H9 (cell line): ENCODE results near the gene DYNC1H1. TPM values are rescaled to one million over a fixed set of nuclear protein-coding genes. Genes with fewer than 3 reads are reported as not detected.

Source experiments
- DNase-seq: peaks from one replicate; pipeline ENCODE4 v3.0.0-alpha.2; 2017
- H2AFZ ChIP-seq: one replicate; pipeline ENCODE4 v1.6.1; 2013; ENCODE audit warnings: mild to moderate bottlenecking, low read length, control low read depth, moderate library complexity
- H2AK5ac ChIP-seq: 2 replicates; pipeline ENCODE4 v1.6.1; 2013; ENCODE audit warnings: low read length, control low read depth, mixed read lengths; ENCODE audit not compliant: insufficient read length
- H2BK120ac ChIP-seq: one replicate; pipeline ENCODE4 v1.6.1; 2013; ENCODE audit warnings: low read depth, mild to moderate bottlenecking, low read length, control low read depth, inconsistent platforms; ENCODE audit not compliant: poor library complexity, severe bottlenecking
- H2BK12ac ChIP-seq: 2 replicates; pipeline ENCODE4 v1.6.1; 2013; ENCODE audit warnings: low read length, control low read depth, mixed read lengths, low read depth; ENCODE audit not compliant: insufficient read length
- H2BK15ac ChIP-seq: 2 replicates; pipeline ENCODE4 v1.6.1; 2013; ENCODE audit warnings: low read depth, low read length, control low read depth
- H2BK20ac ChIP-seq: one replicate; pipeline ENCODE4 v1.6.1; 2013; ENCODE audit warnings: low read depth, mild to moderate bottlenecking, low read length, control low read depth, inconsistent platforms; ENCODE audit not compliant: poor library complexity, severe bottlenecking
- H2BK5ac ChIP-seq: 2 replicates; pipeline ENCODE4 v1.6.1; 2013; ENCODE audit warnings: low read length, control low read depth, mixed read lengths; ENCODE audit not compliant: insufficient read length
- H3K14ac ChIP-seq: 2 replicates; pipeline ENCODE4 v1.6.1; 2013; ENCODE audit warnings: low read length, control low read depth; ENCODE audit not compliant: insufficient read depth
- H3K18ac ChIP-seq: 2 replicates; pipeline ENCODE4 v1.6.1; 2013; ENCODE audit warnings: low read depth, mild to moderate bottlenecking, mixed read lengths, low read length, control low read depth; ENCODE audit not compliant: insufficient read length
- H3K23ac ChIP-seq: 2 replicates; pipeline ENCODE4 v1.6.1; 2013; ENCODE audit warnings: low read length, control low read depth, mixed read lengths, low read depth; ENCODE audit not compliant: insufficient read length
- H3K23me2 ChIP-seq: 2 replicates; pipeline ENCODE4 v1.6.1; 2013; ENCODE audit warnings: low read depth, mild to moderate bottlenecking, mixed read lengths, low read length, control low read depth; ENCODE audit not compliant: insufficient read length, poor library complexity, severe bottlenecking
- H3K27ac ChIP-seq: 2 replicates; pipeline ENCODE4 v1.5.1; 2013; ENCODE audit warnings: low read length, control low read depth, mixed read lengths, low read depth; ENCODE audit not compliant: insufficient read length
- H3K27me3 ChIP-seq: 2 replicates; pipeline ENCODE4 v1.6.1; 2013; ENCODE audit warnings: low read length, control low read depth, inconsistent platforms; ENCODE audit not compliant: insufficient read depth
- H3K4ac ChIP-seq: 2 replicates; pipeline ENCODE4 v1.6.1; 2013; ENCODE audit warnings: low read depth, mild to moderate bottlenecking, control low read depth, inconsistent platforms, low read length, moderate library complexity
- H3K4me1 ChIP-seq: 2 replicates; pipeline ENCODE4 v1.6.1; 2013; ENCODE audit warnings: low read length, control low read depth, inconsistent platforms; ENCODE audit not compliant: insufficient read depth
- H3K4me2 ChIP-seq: 2 replicates; pipeline ENCODE4 v1.6.1; 2013; ENCODE audit warnings: low read length, control low read depth, mixed read lengths; ENCODE audit not compliant: insufficient read length, insufficient read depth
- H3K56ac ChIP-seq: 2 replicates; pipeline ENCODE4 v1.6.1; 2013; ENCODE audit warnings: low read depth, mild to moderate bottlenecking, mixed read lengths, low read length, control low read depth; ENCODE audit not compliant: insufficient read length
- H3K79me1 ChIP-seq: 2 replicates; pipeline ENCODE4 v1.6.1; 2013; ENCODE audit warnings: low read depth, mild to moderate bottlenecking, moderate library complexity, low read length, control low read depth, inconsistent platforms; ENCODE audit not compliant: insufficient read depth, poor library complexity, severe bottlenecking
- H3K79me2 ChIP-seq: 2 replicates; pipeline ENCODE4 v1.6.1; 2013; ENCODE audit warnings: low read length, control low read depth, inconsistent platforms; ENCODE audit not compliant: insufficient read depth
- H3K9ac ChIP-seq: 2 replicates; pipeline ENCODE4 v1.6.1; 2013; ENCODE audit warnings: low read length, control low read depth, mixed read lengths; ENCODE audit not compliant: insufficient read length; ENCODE audit errors: extremely low read depth
- H3K9me3 ChIP-seq: one replicate; pipeline ENCODE4 v1.6.1; 2013; ENCODE audit warnings: low read depth, low read length, inconsistent platforms; ENCODE audit not compliant: control insufficient read depth
- H3T11ph ChIP-seq: one replicate; pipeline ENCODE4 v1.6.1; 2013; ENCODE audit warnings: mild to moderate bottlenecking, low read length, control low read depth, inconsistent platforms
- H4K20me1 ChIP-seq: one replicate; pipeline ENCODE4 v1.6.1; 2013; ENCODE audit not compliant: control insufficient read depth, insufficient read length, insufficient read depth
- H4K5ac ChIP-seq: 2 replicates; pipeline ENCODE4 v1.6.1; 2013; ENCODE audit warnings: low read depth, mild to moderate bottlenecking, mixed read lengths, low read length, control low read depth; ENCODE audit not compliant: insufficient read length
- H4K8ac ChIP-seq: replicated peaks from 2 replicates; pipeline ENCODE4 v1.6.1; 2013; ENCODE audit warnings: low read length, control low read depth, mixed read lengths, low read depth; ENCODE audit not compliant: insufficient read length
- H4K91ac ChIP-seq: 2 replicates; pipeline ENCODE4 v1.6.1; 2013; ENCODE audit warnings: low read depth, mild to moderate bottlenecking, moderate library complexity, mixed read lengths, low read length, control low read depth; ENCODE audit not compliant: insufficient read length
- H3K27ac Mint-ChIP-seq, 3 experiments: 2 replicates in 2 of 3; 3 replicates in 1 of 3; pipeline ENCODE4 v1.8.0; 2020 to 2021; ENCODE audit warnings: mixed read lengths in 3 of 3, mild to moderate bottlenecking in 1 of 3, moderate library complexity in 1 of 3
- H3K27me3 Mint-ChIP-seq: 2 replicates; pipeline ENCODE4 v1.8.0; 2021; ENCODE audit warnings: low read depth, mild to moderate bottlenecking, moderate library complexity, mixed read lengths
- H3K36me3 Mint-ChIP-seq, 3 experiments: 2 replicates in 2 of 3; 3 replicates in 1 of 3; pipeline ENCODE4 v1.8.0; 2020 to 2021; ENCODE audit warnings: low read depth in 3 of 3, mixed read lengths in 3 of 3; ENCODE audit not compliant: insufficient read depth in 1 of 3
- H3K4me1 Mint-ChIP-seq, 2 experiments: 2 replicates each; pipeline ENCODE4 v1.8.0; 2020; ENCODE audit warnings: mixed read lengths in 2 of 2
- H3K4me3 Mint-ChIP-seq, 2 experiments: 2 replicates in 1 of 2; 3 replicates in 1 of 2; pipeline ENCODE4 v1.8.0; 2020 to 2021; ENCODE audit warnings: mild to moderate bottlenecking in 2 of 2, mixed read lengths in 2 of 2, moderate library complexity in 1 of 2
- H3K9me3 Mint-ChIP-seq, 2 experiments: 2 replicates in 1 of 2; 3 replicates in 1 of 2; pipeline ENCODE4 v1.8.0; 2020; ENCODE audit warnings: mild to moderate bottlenecking in 2 of 2, mixed read lengths in 2 of 2, moderate library complexity in 1 of 2
- CTCF ChIP-seq: fragments of 200-600 bp; sonication (generic); conservative IDR thresholded peaks from 3 replicates; pipeline ENCODE4 v1.8.0; 2021; ENCODE audit warnings: antibody characterized with exemption, mild to moderate bottlenecking
- WGBS: extraction: QIAGEN DNeasy Blood & Tissue Kit; methylation state at CpG from one replicate; pipeline ENCODE4 v1.1.7; 2013; ENCODE audit warnings: missing lambda C conversion rate, low lambda C conversion rate, mixed read lengths; ENCODE audit not compliant: insufficient read length; ENCODE audit errors: extremely low coverage; 5-methylcytosine and 5-hydroxymethylcytosine counted together
- total RNA-seq: library from RNA; stranded (reverse); gene quantifications from 2 replicates; pipeline ENCODE4 v1.2.1, GENCODE V29; 2021

The DYNC1H1 gene
- total RNA-seq, 1 experiment from 2014 or later = 359 TPM

GRCh38 chr14:101980251-101980650, 15.9 kb downstream of the DYNC1H1 start:
- Histone ChIP-seq H3K23ac (no peak overlapping the region), H3K9ac (no peak overlapping the region), H3K27me3 (no peaks in the 10 kb centered on the region), H3K79me2 (peaks cover 2% of the 10 kb centered on the region; the same call in 1 of the 2 replicates), H3K9me3 (no peaks in the 10 kb centered on the region), H2BK120ac (no peak overlapping the region), H3K4me2 (no peak overlapping the region), H4K91ac (no peak overlapping the region), H3K27ac (no peak overlapping the region), H3T11ph (no peak overlapping the region), H3K23me2 (no peaks in the 10 kb centered on the region), H2AK5ac (no peak overlapping the region), H2BK12ac (no peak overlapping the region), H2BK5ac (no peak overlapping the region), H2AFZ (no peak overlapping the region), H3K14ac (no peak overlapping the region), H4K20me1 (no peaks in the 10 kb centered on the region), H3K56ac (no peak overlapping the region), H3K4ac (no peak overlapping the region), H3K18ac (no peak overlapping the region), H4K8ac (no peak overlapping the region), H3K79me1 (no peaks in the 10 kb centered on the region), H3K4me1 (no peaks in the 10 kb centered on the region), H4K5ac (no peak overlapping the region), H2BK20ac (no peak overlapping the region), H2BK15ac (no peak overlapping the region)
- H3K27me3 Mint-ChIP-seq = no peaks in the 10 kb centered on the region
- H3K36me3 Mint-ChIP-seq = peaks cover 46 to 84% (median 80%) of the 10 kb centered on the region in 3 experiments; a peak in 6 of 7 replicates
- no peak for DNase-seq
- no peak overlapping the region for H3K27ac Mint-ChIP-seq
- no peaks in the 10 kb centered on the region for H3K4me1 Mint-ChIP-seq
- no peak for TF ChIP-seq CTCF
- no peak overlapping the region for H3K4me3 Mint-ChIP-seq
- no CpG with 5 or more reads among the region's 10 CpGs for WGBS
- no peaks in the 10 kb centered on the region for H3K9me3 Mint-ChIP-seq
